ENCODE results near the gene RPS2.

Gene RPS2

DNA sequence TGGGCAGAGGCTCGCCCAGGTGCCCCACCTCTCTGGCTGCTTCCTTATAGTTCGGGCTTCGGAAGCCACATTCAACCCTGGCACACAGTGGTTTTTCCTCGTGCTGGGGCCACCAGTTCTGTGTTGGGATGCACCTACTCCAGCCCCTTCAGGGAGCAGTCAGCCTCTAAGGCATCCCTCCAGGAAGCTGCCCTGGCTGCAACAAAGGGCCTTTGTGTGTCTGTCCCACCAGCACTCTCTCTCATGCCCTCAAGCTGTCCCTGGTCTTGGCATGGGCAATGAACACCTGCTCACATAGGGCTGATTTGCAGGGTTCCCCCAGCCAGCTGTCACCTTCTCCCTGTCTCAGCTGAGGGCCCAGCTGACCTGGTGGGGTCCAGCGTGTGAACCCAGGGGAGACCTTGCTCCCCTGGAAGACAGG is 17.4 kb upstream of the RPS2 start:
- no peaks in the 10 kb centered on the region for H3K36me3 ChIP-seq (ENCODE audit: low read length)
- H3F3A ChIP-seq (ENCODE audit: insufficient read depth) = no peaks in the 10 kb centered on the region
- no peaks in the 10 kb centered on the region for H4K20me1 ChIP-seq (ENCODE audit: low read depth, low read length)
- no peak overlapping the region for H3K4me2 ChIP-seq (ENCODE audit: low read depth, low read length, poor library complexity, severe bottlenecking)
- no peaks in the 10 kb centered on the region for H3K9me2 ChIP-seq (replicated peaks; ENCODE audit: insufficient read depth, low read length)
- no peak overlapping the region for H3K4me3 ChIP-seq (ENCODE audit: insufficient read depth, low read length, poor library complexity, severe bottlenecking)
- TF ChIP-seq CTCF (IDR thresholded peaks at IDR 0.05; ENCODE audit: insufficient read depth, low read length, poor library complexity, severe bottlenecking) (no peak), EZH2phosphoT487 (conservative IDR thresholded peaks at IDR 0.05; ENCODE audit: low read length) (no peak)
- no peaks in the 10 kb centered on the region for H3K79me2 ChIP-seq (ENCODE audit: insufficient read depth, low read length)
- no peak overlapping the region for H3K27ac ChIP-seq (ENCODE audit: low read depth, low read length)
- no peak overlapping the region for H3K9ac ChIP-seq (ENCODE audit: low read length)
- no peak overlapping the region for H2AFZ ChIP-seq (ENCODE audit: low read depth, low read length, severe bottlenecking)
- H3K9me3 ChIP-seq (ENCODE audit: insufficient read depth, low read length) = no peaks in the 10 kb centered on the region
- no peaks in the 10 kb centered on the region for H3K27me3 ChIP-seq (ENCODE audit: low read length)

GRCh38 chr16:1981398-1981836 is 16.8 kb upstream of the RPS2 start, which contains the start of gene NOXO1:
Gene NOXO1 (minus strand): TSS chr16:1981469. CDS start chr16:1981179, 290 bp downstream.
- Histone ChIP-seq H3K4me2 (ENCODE audit: low read depth, low read length, poor library complexity, severe bottlenecking) (no peak within 1 kb of the TSS), H3K4me3 (ENCODE audit: insufficient read depth, low read length, poor library complexity, severe bottlenecking) (no peak within 1 kb of the TSS), H3K9ac (ENCODE audit: low read length) (no peak within 1 kb of the TSS), H3K36me3 (ENCODE audit: low read length) (no peaks in the 10 kb centered on the region), H4K20me1 (ENCODE audit: low read depth, low read length) (no peaks in the 10 kb centered on the region), H3K79me2 (ENCODE audit: insufficient read depth, low read length) (no peaks in the 10 kb centered on the region), H3F3A (ENCODE audit: insufficient read depth) (no peaks in the 10 kb centered on the region), H2AFZ (ENCODE audit: low read depth, low read length, severe bottlenecking) (no peak within 1 kb of the TSS), H3K27ac (ENCODE audit: low read depth, low read length) (no peak within 1 kb of the TSS), H3K27me3 (ENCODE audit: low read length) (no peaks in the 10 kb centered on the region), H3K9me3 (ENCODE audit: insufficient read depth, low read length) (no peaks in the 10 kb centered on the region), H3K9me2 (replicated peaks; ENCODE audit: insufficient read depth, low read length) (no peaks in the 10 kb centered on the region)
- TF ChIP-seq CTCF (IDR thresholded peaks at IDR 0.05; ENCODE audit: insufficient read depth, low read length, poor library complexity, severe bottlenecking) (no peak), EZH2phosphoT487 (conservative IDR thresholded peaks at IDR 0.05; ENCODE audit: low read length) (no peak)

- H4K20me1 ChIP-seq (ENCODE audit: low read depth, low read length) = no peaks in the 10 kb centered on the region
- no peak overlapping the region for H3K4me3 ChIP-seq (ENCODE audit: insufficient read depth, low read length, poor library complexity, severe bottlenecking)
- no peaks in the 10 kb centered on the region for H3K9me3 ChIP-seq (ENCODE audit: insufficient read depth, low read length)
- no peaks in the 10 kb centered on the region for H3F3A ChIP-seq (ENCODE audit: insufficient read depth)
- H3K4me2 ChIP-seq (ENCODE audit: low read depth, low read length, poor library complexity, severe bottlenecking) = no peak overlapping the region
- no peaks in the 10 kb centered on the region for H3K27me3 ChIP-seq (ENCODE audit: low read length)
- no peaks in the 10 kb centered on the region for H3K36me3 ChIP-seq (ENCODE audit: low read length)
- H3K27ac ChIP-seq (ENCODE audit: low read depth, low read length) = no peak overlapping the region
- no peak overlapping the region for H3K9ac ChIP-seq (ENCODE audit: low read length)
- no peaks in the 10 kb centered on the region for H3K79me2 ChIP-seq (ENCODE audit: insufficient read depth, low read length)
- TF ChIP-seq EZH2phosphoT487 (conservative IDR thresholded peaks at IDR 0.05; ENCODE audit: low read length) (no peak), CTCF (IDR thresholded peaks at IDR 0.05; ENCODE audit: insufficient read depth, low read length, poor library complexity, severe bottlenecking) (no peak)
- H3K9me2 ChIP-seq (replicated peaks; ENCODE audit: insufficient read depth, low read length) = no peaks in the 10 kb centered on the region
- no peak overlapping the region for H2AFZ ChIP-seq (ENCODE audit: low read depth, low read length, severe bottlenecking)
Observed at GRCh38 chr16:1980770-1981087, 16.1 kb upstream of the RPS2 start.
